Ammon's horn (tissue), 1 donor: ENCODE measurements around the gene MYOC.
"Not testable (repeated sequence)": the region's sequence is repeated elsewhere in the genome, so short reads cannot be mapped to it uniquely, and the experiment has no call there.

Source experiments
- DNase-seq: peaks from one replicate; pipeline ENCODE4 v3.0.0-alpha.2; 2016; ENCODE audit warnings: low spot score

The MYOC gene

GRCh38 chr1:171606402-171606941 lies 46.0 kb downstream of the MYOC start:
- peak; percentile 54 for DNase-seq

GRCh38 chr1:171603042-171603441 lies 49.4 kb downstream of the MYOC start:
- not testable (repeated sequence) for DNase-seq

- DNase-seq = no peak
Measured at GRCh38 chr1:171600862-171601261, 51.6 kb downstream of the MYOC start.

GRCh38 chr1:171600310-171600709 lies 52.2 kb downstream of the MYOC start:
- not testable (repeated sequence) for DNase-seq

GRCh38 chr1:171597203-171597602 lies 55.3 kb downstream of the MYOC start:
- no peak for DNase-seq

- DNase-seq = no peak
Measured at GRCh38 chr1:171596705-171597104, 55.8 kb downstream of the MYOC start.

- no peak for DNase-seq
Measured at GRCh38 chr1:171596119-171596518, 56.4 kb downstream of the MYOC start.

- DNase-seq = no peak
Measured at GRCh38 chr1:171595324-171595723, 57.2 kb downstream of the MYOC start.

GRCh38 chr1:171590022-171590421 lies 62.5 kb downstream of the MYOC start:
- DNase-seq = no peak

GRCh38 chr1:171588230-171588629 lies 64.3 kb downstream of the MYOC start:
- peak; percentile 31 for DNase-seq

GRCh38 chr1:171585715-171586114 lies 66.8 kb downstream of the MYOC start:
- DNase-seq = no peak
